Measurements from ENCODE around the gene SHISA6. TPM values are rescaled to one million over a fixed set of nuclear protein-coding genes. Genes with fewer than 3 reads are reported as not detected.

The SHISA6 gene
- total RNA-seq, 1 experiment from 2014 or later = 2.9 TPM

GRCh38 chr17:11212792-11213191, 28.2 kb upstream of the SHISA6 start:
- Histone ChIP-seq H3K14ac (ENCODE audit: insufficient read depth, low read length) (no peak overlapping the region), H3K56ac (ENCODE audit: insufficient read length, low read depth, low read length) (no peak overlapping the region), H3K4me2 (ENCODE audit: insufficient read depth, insufficient read length, low read length) (no peak overlapping the region), H4K5ac (ENCODE audit: insufficient read length, low read depth, low read length) (no peak overlapping the region), H3K79me2 (ENCODE audit: insufficient read depth, low read length) (no peaks in the 10 kb centered on the region), H4K20me1 (ENCODE audit: control insufficient read depth, insufficient read depth, insufficient read length) (no peaks in the 10 kb centered on the region), H3K27ac (ENCODE audit: insufficient read length, low read depth, low read length) (no peak overlapping the region), H3K18ac (ENCODE audit: insufficient read length, low read depth, low read length) (no peak overlapping the region), H3T11ph (ENCODE audit: low read length) (no peak overlapping the region), H2AFZ (ENCODE audit: low read length) (no peak overlapping the region), H3K9me3 (ENCODE audit: control insufficient read depth, low read depth, low read length) (no peaks in the 10 kb centered on the region), H3K4me1 (ENCODE audit: insufficient read depth, low read length) (peaks cover 2% of the 10 kb centered on the region; the same call in 1 of the 2 replicates), H4K91ac (ENCODE audit: insufficient read length, low read depth, low read length) (no peak overlapping the region), H3K4ac (ENCODE audit: low read depth, low read length) (no peak overlapping the region), H3K79me1 (ENCODE audit: insufficient read depth, low read depth, low read length, poor library complexity, severe bottlenecking) (no peaks in the 10 kb centered on the region), H2AK5ac (ENCODE audit: insufficient read length, low read length) (no peak overlapping the region), H3K27me3 (ENCODE audit: insufficient read depth, low read length) (no peaks in the 10 kb centered on the region), H2BK12ac (ENCODE audit: insufficient read length, low read depth, low read length) (no peak overlapping the region), H3K23me2 (ENCODE audit: insufficient read length, low read depth, low read length, poor library complexity, severe bottlenecking) (no peaks in the 10 kb centered on the region), H3K23ac (ENCODE audit: insufficient read length, low read depth, low read length) (no peak overlapping the region), H2BK120ac (ENCODE audit: low read depth, low read length, poor library complexity, severe bottlenecking) (no peak overlapping the region), H2BK15ac (ENCODE audit: low read depth, low read length) (no peak overlapping the region), H2BK20ac (ENCODE audit: low read depth, low read length, poor library complexity, severe bottlenecking) (no peak overlapping the region), H2BK5ac (ENCODE audit: insufficient read length, low read length) (no peak overlapping the region), H4K8ac (replicated peaks; ENCODE audit: insufficient read length, low read depth, low read length) (no peak overlapping the region), H3K9ac (ENCODE audit: extremely low read depth, insufficient read length, low read length) (no peak overlapping the region)
- H3K4me1 Mint-ChIP-seq = peaks cover 16 to 22% of the 10 kb centered on the region in 2 experiments
- WGBS (ENCODE audit: extremely low coverage, insufficient read length, low lambda C conversion rate) = no CpG with 5 or more reads among the region's 2 CpGs
- no peak overlapping the region for H3K4me3 Mint-ChIP-seq
- H3K9me3 Mint-ChIP-seq = peaks cover 31 to 32% of the 10 kb centered on the region in 2 experiments
- peaks cover 12% of the 10 kb centered on the region for H3K27me3 Mint-ChIP-seq (ENCODE audit: low read depth)
- DNase-seq = no peak
- peaks cover 5 to 30% (median 10%) of the 10 kb centered on the region in 3 experiments; a peak in 6 of 7 replicates for H3K36me3 Mint-ChIP-seq (ENCODE audit: insufficient read depth in 1 of 3, low read depth in 3 of 3)
- no peak for TF ChIP-seq CTCF (conservative IDR thresholded peaks at IDR 0.05)
- H3K27ac Mint-ChIP-seq = no peak overlapping the region
